Thymus (tissue), 11 donors: ENCODE data around the gene TOP1. TPM values are rescaled to one million over a fixed set of nuclear protein-coding genes. Genes with fewer than 3 reads are reported as not detected.

Experiments
- DNase-seq, 9 donors: peaks; one replicate each; pipeline ENCODE4 v3.0.0-alpha.2; 2013; ENCODE audit warnings: low spot score in 9 of 9, low read depth in 6 of 9, missing footprints in 1 of 9
- H3K27ac ChIP-seq, 2 donors: one replicate each; pipeline ENCODE4 v1.5.1; 2013; ENCODE audit warnings: control low read depth in 1 of 2, low read depth in 1 of 2, low read length in 1 of 2, mild to moderate bottlenecking in 1 of 2, moderate library complexity in 1 of 2
- H3K27me3 ChIP-seq, 2 donors: one replicate each; pipeline ENCODE4 v1.5.1; 2013; ENCODE audit warnings: low read length in 1 of 2; ENCODE audit not compliant: control insufficient read depth in 2 of 2, insufficient read depth in 1 of 2
- H3K36me3 ChIP-seq, 2 donors: one replicate each; pipeline ENCODE4 v1.5.1; 2013; ENCODE audit warnings: low read length in 1 of 2, mild to moderate bottlenecking in 1 of 2, moderate library complexity in 1 of 2; ENCODE audit not compliant: control insufficient read depth in 2 of 2, insufficient read depth in 2 of 2
- H3K4me1 ChIP-seq, 2 donors: one replicate each; pipeline ENCODE4 v1.5.1; 2013; ENCODE audit warnings: low read length in 2 of 2; ENCODE audit not compliant: control insufficient read depth in 2 of 2, insufficient read depth in 2 of 2
- H3K4me3 ChIP-seq, 2 donors: one replicate each; pipeline ENCODE4 v1.5.1; 2013; ENCODE audit warnings: low read length in 2 of 2, control low read depth in 1 of 2, mild to moderate bottlenecking in 1 of 2
- H3K9me3 ChIP-seq, 2 donors: one replicate each; pipeline ENCODE4 v1.5.1; 2013; ENCODE audit warnings: low read length in 1 of 2, mild to moderate bottlenecking in 1 of 2; ENCODE audit not compliant: control insufficient read depth in 2 of 2, insufficient read depth in 1 of 2
- WGBS: extraction: QIAGEN DNeasy Blood & Tissue Kit; methylation state at CpG from one replicate; pipeline ENCODE4 v1.1.7; 2013; 5-methylcytosine and 5-hydroxymethylcytosine counted together
- polyA plus RNA-seq: library from polyadenylated mRNA; stranded (reverse); fragments of 200-250 nt; gene quantifications from one replicate; pipeline ENCODE4 v1.2.3, GENCODE V29; 2013
- total RNA-seq: library from RNA; stranded (reverse); fragments of 120-200 nt; gene quantifications from one replicate; pipeline ENCODE4 v1.2.4, GENCODE V29; 2013
- donor health status: healthy.

TOP1 gene
- total and polyA plus RNA-seq, 2 donors = 26.0 to 44.2 TPM

- Histone ChIP-seq H3K4me1 (no peaks in the 10 kb centered on the region), H3K27me3 (no peaks in the 10 kb centered on the region), H3K9me3 (no peaks in the 10 kb centered on the region), H3K36me3 (peaks cover 87 to 95% of the 10 kb centered on the region in 2 donors), H3K27ac (no peak overlapping the region), H3K4me3 (no peak overlapping the region)
- peak in 2 of 9 donors; percentile 56 to 60 for DNase-seq
- 58% methylated on average over 9 of the region's 9 CpGs for WGBS
Observed at GRCh38 chr20:41173161-41173721, 144.6 kb downstream of the TOP1 start.

DNA sequence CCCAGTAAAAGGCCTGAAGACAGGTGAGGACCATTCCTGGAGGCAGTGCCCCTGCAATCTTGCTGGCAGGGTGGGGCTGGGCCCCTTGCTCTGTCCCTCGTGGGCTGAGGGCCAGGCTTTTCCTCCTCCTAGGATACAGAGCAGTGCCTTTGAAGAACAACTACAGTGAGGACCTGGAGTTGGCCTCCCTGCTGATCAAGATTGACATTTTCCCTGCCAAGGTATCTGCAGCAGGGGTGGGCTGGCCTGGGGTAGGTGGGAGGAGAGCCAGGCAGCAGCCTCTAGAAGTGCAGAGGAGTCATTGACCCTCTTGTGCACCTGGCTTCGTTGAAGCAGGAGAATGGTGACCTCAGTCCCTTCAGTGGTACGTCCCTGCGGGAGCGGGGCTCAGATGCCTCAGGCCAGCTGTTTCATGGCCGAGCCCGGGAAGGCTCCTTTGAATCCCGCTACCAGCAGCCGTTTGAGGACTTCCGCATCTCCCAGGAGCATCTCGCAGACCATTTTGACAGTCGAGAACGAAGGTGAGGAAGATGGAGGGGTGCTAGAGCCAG lies 145.2 kb downstream of the TOP1 start:
- H3K36me3 ChIP-seq = peaks cover 84 to 91% of the 10 kb centered on the region in 2 donors
- no peak overlapping the region for H3K27ac ChIP-seq
- no peaks in the 10 kb centered on the region for H3K4me1 ChIP-seq
- H3K4me3 ChIP-seq = no peak overlapping the region
- no peak for DNase-seq
- H3K27me3 ChIP-seq = no peaks in the 10 kb centered on the region
- no peaks in the 10 kb centered on the region for H3K9me3 ChIP-seq
- WGBS = 98% methylated on average over 13 of the region's 13 CpGs

Other genes with a start within 250 kb of the TOP1 start
- gene PLCG1, start 108.7 kb downstream of the TOP1 start, total RNA-seq = 103 TPM
- gene PLCG1, start 108.7 kb downstream of the TOP1 start, polyA plus RNA-seq = 126 TPM